ENCODE measurements around the gene ZNHIT1. TPM values are rescaled to one million over a fixed set of nuclear protein-coding genes. Genes with fewer than 3 reads are reported as not detected.

ZNHIT1 gene
- total and polyA plus RNA-seq, 4 donors, result 49.2 to 167 (median 70.9) TPM

DNA sequence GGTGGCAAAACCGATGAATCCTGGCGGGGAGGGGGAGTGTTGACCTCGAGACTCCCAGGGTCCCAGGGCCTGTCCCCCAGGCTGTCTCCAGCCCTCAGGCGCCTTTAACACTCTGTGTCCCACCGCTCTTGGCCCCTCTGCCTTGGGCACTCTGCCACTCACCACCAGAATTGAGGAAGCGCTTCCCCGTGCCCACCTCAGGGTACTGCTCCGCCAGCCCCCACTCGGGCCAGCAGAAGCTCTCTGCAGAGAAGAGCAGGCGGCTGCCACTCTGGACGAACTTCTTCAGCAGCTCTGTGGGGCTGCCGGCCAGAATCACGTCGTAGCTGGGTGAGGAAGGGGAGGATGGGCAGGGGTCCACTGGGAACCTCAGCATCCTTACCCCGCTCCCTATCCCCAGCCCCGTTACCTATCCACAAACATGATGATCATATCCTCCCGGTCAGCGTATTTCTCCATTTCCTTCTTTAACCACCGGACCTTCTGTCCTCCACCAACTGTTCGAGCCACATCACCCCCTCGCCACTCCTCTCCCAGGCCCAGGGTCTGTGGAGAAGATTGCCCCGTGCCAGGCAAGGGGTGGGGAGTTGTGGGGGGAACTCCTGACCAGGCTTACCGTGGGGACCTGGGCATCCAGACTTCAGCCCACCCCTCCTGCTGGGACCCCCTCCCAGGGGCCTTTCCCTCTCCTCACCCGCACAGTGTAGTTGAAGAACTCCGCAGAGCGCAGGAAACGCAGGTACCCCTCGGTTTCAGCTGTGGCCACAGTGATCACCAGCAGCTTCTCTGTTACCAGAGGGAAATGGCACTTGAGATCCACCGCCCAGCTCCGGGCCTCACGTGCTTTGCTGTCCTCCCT, 1.7 kb upstream of the ZNHIT1 start:
- WGBS, 2 donors, result 51 to 61% methylated on average over 31 of the region's 31 CpGs
- Histone ChIP-seq H3K27me3 (ENCODE audit: control insufficient read depth in 3 of 3, insufficient read depth in 3 of 3, low read length in 2 of 3) (no peaks in the 10 kb centered on the region), H3K4me1 (ENCODE audit: control insufficient read depth in 5 of 5, insufficient read depth in 5 of 5, low read length in 5 of 5) (peaks cover 0 to 18% (median 7%) of the 10 kb centered on the region in 5 donors), H3K4me3 (peak overlapping the region; percentile 78), H3K9ac (ENCODE audit: insufficient read depth in 1 of 2, low read length in 2 of 2) (no peak overlapping the region), H3K9me3 (ENCODE audit: control insufficient read depth in 4 of 4, insufficient read depth in 3 of 4, low read length in 3 of 4) (no peaks in the 10 kb centered on the region), H3K36me3 (ENCODE audit: control insufficient read depth in 4 of 4, insufficient read depth in 4 of 4, low read length in 4 of 4) (peaks cover 0 to 27% (median 8%) of the 10 kb centered on the region in 4 donors), H3K27ac (ENCODE audit: low read depth in 1 of 2, low read length in 1 of 2) (peak overlapping the region in 1 of 2 donors; percentile 26)
- ATAC-seq (ENCODE audit: insufficient read depth, low FRiP score) (no peak), DNase-seq (peak in 1 of 3 donors; percentile 31)
- no peak for TF ChIP-seq CTCF (IDR thresholded peaks at IDR 0.05; ENCODE audit: control extremely low read depth, extremely low read depth)

DNA sequence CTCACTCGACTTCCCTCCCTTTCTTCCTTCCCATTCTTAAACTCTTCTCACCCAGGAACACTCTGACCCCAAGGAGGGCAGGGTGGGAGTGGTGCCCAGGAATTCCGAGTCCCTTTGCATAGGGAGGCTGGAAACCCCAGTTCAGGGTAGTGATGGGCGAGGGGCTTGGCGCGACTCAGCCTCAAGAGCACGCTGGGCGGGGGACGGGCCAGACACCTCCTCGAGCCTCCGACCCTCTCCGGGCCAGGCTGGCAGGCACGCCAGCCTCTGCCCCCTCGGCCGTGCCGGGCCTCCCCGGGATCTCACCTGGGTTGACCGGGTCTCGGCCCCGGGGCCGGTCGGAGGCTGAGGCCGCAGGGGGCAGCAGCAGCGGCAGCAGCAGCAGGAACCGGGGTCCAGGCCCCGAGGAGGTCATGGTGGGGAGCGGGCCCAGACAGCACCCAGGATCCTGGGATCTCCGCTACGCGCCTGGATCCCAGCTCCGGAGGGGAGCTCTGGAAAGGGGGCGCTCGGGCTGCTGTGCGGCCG, 1.0 kb upstream of the ZNHIT1 start:
- Histone ChIP-seq H3K4me1 (ENCODE audit: control insufficient read depth in 5 of 5, insufficient read depth in 5 of 5, low read length in 5 of 5) (peaks cover 0 to 18% (median 7%) of the 10 kb centered on the region in 5 donors), H3K9ac (ENCODE audit: insufficient read depth in 1 of 2, low read length in 2 of 2) (no peak overlapping the region), H3K36me3 (ENCODE audit: control insufficient read depth in 4 of 4, insufficient read depth in 4 of 4, low read length in 4 of 4) (peaks cover 0 to 23% (median 8%) of the 10 kb centered on the region in 4 donors), H3K4me3 (peak overlapping the region; percentile 78), H3K27ac (ENCODE audit: low read depth in 1 of 2, low read length in 1 of 2) (peak overlapping the region; percentile 26 to 96), H3K27me3 (ENCODE audit: control insufficient read depth in 3 of 3, insufficient read depth in 3 of 3, low read length in 2 of 3) (no peaks in the 10 kb centered on the region), H3K9me3 (ENCODE audit: control insufficient read depth in 4 of 4, insufficient read depth in 3 of 4, low read length in 3 of 4) (no peaks in the 10 kb centered on the region)
- ATAC-seq (ENCODE audit: insufficient read depth, low FRiP score), result peak; percentile 6
- no peak for TF ChIP-seq CTCF (IDR thresholded peaks at IDR 0.05; ENCODE audit: control extremely low read depth, extremely low read depth)
- DNase-seq, result peak in 1 of 3 donors; percentile 40
- 1 to 2% methylated on average over 33 to 34 of the region's 34 CpGs for WGBS, 2 donors

GRCh38 chr7:101218236-101219125, 516 bp downstream of the ZNHIT1 start:
- Histone ChIP-seq H3K4me3 (peak overlapping the region; percentile 78), H3K27ac (ENCODE audit: low read depth in 1 of 2, low read length in 1 of 2) (peak overlapping the region; percentile 57 to 96), H3K4me1 (ENCODE audit: control insufficient read depth in 5 of 5, insufficient read depth in 5 of 5, low read length in 5 of 5) (peaks cover 0 to 18% (median 7%) of the 10 kb centered on the region in 5 donors), H3K36me3 (ENCODE audit: control insufficient read depth in 4 of 4, insufficient read depth in 4 of 4, low read length in 4 of 4) (peaks cover 0 to 24% (median 13%) of the 10 kb centered on the region in 4 donors), H3K9me3 (ENCODE audit: control insufficient read depth in 4 of 4, insufficient read depth in 3 of 4, low read length in 3 of 4) (no peaks in the 10 kb centered on the region), H3K27me3 (ENCODE audit: control insufficient read depth in 3 of 3, insufficient read depth in 3 of 3, low read length in 2 of 3) (no peaks in the 10 kb centered on the region), H3K9ac (ENCODE audit: insufficient read depth in 1 of 2, low read length in 2 of 2) (peak overlapping the region; percentile 50 to 69)
- ATAC-seq (ENCODE audit: insufficient read depth, low FRiP score), result no peak
- no peak for TF ChIP-seq CTCF (IDR thresholded peaks at IDR 0.05; ENCODE audit: control extremely low read depth, extremely low read depth)
- 8 to 9% methylated on average over 26 of the region's 26 CpGs for WGBS, 2 donors
- no peak for DNase-seq

Data from lung (tissue), 12 donors.